Measurements from ENCODE around the gene CPEB2. TPM values are rescaled to one million over a fixed set of nuclear protein-coding genes. Genes with fewer than 3 reads are reported as not detected.

The CPEB2 gene
- total and polyA plus RNA-seq, 3 donors from 2014 or later, result 76.6 to 95.6 (median 93.6) TPM

GRCh38 chr4:15027921-15028435 lies 25.7 kb downstream of the CPEB2 start:
- Histone ChIP-seq H3K4me3 (no peak overlapping the region), H3K36me3 (ENCODE audit: low read depth, missing control alignments) (no peaks in the 10 kb centered on the region), H3K27me3 (no peaks in the 10 kb centered on the region), H3K27ac (no peak overlapping the region), H3K4me1 (no peaks in the 10 kb centered on the region), H3K9me3 (no peaks in the 10 kb centered on the region)
- TF ChIP-seq POLR2A (IDR thresholded peaks at IDR 0.05) (no peak), CTCF (IDR thresholded peaks at IDR 0.05) (no peak)
- intact Hi-C loops (cut with DNase I; ENCODE audit: low total_unique reads), result no loop called here
- WGBS, 2 donors, result 91 to 96% methylated on average over 1 of the region's 1 CpG
- DNase-seq, result no peak

- no peak for DNase-seq
- Histone ChIP-seq H3K36me3 (ENCODE audit: low read depth, missing control alignments) (no peaks in the 10 kb centered on the region), H3K27me3 (no peaks in the 10 kb centered on the region), H3K4me3 (no peak overlapping the region), H3K9me3 (no peaks in the 10 kb centered on the region), H3K27ac (no peak overlapping the region), H3K4me1 (no peaks in the 10 kb centered on the region)
- intact Hi-C loops (cut with DNase I; ENCODE audit: low total_unique reads), result no loop called here
- WGBS, 2 donors, result 62 to 72% methylated on average over 2 of the region's 2 CpGs
- TF ChIP-seq CTCF (IDR thresholded peaks at IDR 0.05) (no peak), POLR2A (IDR thresholded peaks at IDR 0.05) (no peak)
Observed at GRCh38 chr4:15031197-15031596, 28.9 kb downstream of the CPEB2 start.

GRCh38 chr4:15031993-15032675 lies 29.9 kb downstream of the CPEB2 start:
- Histone ChIP-seq H3K27me3 (no peaks in the 10 kb centered on the region), H3K36me3 (ENCODE audit: low read depth, missing control alignments) (no peaks in the 10 kb centered on the region), H3K27ac (no peak overlapping the region), H3K4me3 (no peak overlapping the region), H3K4me1 (no peaks in the 10 kb centered on the region), H3K9me3 (no peaks in the 10 kb centered on the region)
- TF ChIP-seq CTCF (IDR thresholded peaks at IDR 0.05) (no peak), POLR2A (IDR thresholded peaks at IDR 0.05) (no peak)
- WGBS, 2 donors, result 77 to 89% methylated on average over 2 of the region's 2 CpGs
- no peak for DNase-seq
- intact Hi-C loops (cut with DNase I; ENCODE audit: low total_unique reads), result no loop called here

GRCh38 chr4:15034071-15034764 lies 31.9 kb downstream of the CPEB2 start:
- H3K36me3 ChIP-seq (ENCODE audit: low read depth, missing control alignments), result no peaks in the 10 kb centered on the region
- intact Hi-C loops (cut with DNase I; ENCODE audit: low total_unique reads), result no loop called here
- no peak for DNase-seq
- H3K9me3 ChIP-seq, result no peaks in the 10 kb centered on the region
- peak overlapping the region; percentile 17 to 38 for H3K27ac ChIP-seq
- no peaks in the 10 kb centered on the region for H3K27me3 ChIP-seq
- H3K4me3 ChIP-seq, result no peak overlapping the region
- TF ChIP-seq CTCF (IDR thresholded peaks at IDR 0.05) (no peak), POLR2A (IDR thresholded peaks at IDR 0.05) (no peak)
- 64 to 69% methylated on average over 6 of the region's 6 CpGs for WGBS, 2 donors
- no peaks in the 10 kb centered on the region for H3K4me1 ChIP-seq
